ENCODE results near the gene ACTRT2. TPM values are rescaled to one million over a fixed set of nuclear protein-coding genes. Genes with fewer than 3 reads are reported as not detected.
A peak's percentile ranks its signal among the peaks of the same experiment; 100 is the strongest.

Gene ACTRT2
- total RNA-seq, 1 donor from 2014 or later: not detected

- H3K4me3 ChIP-seq: no peak overlapping the region
- peaks cover 0 to 2% of the 10 kb centered on the region in 2 donors for H3K4me1 ChIP-seq
- no peaks in the 10 kb centered on the region for H3K27me3 ChIP-seq
- DNase-seq (ENCODE audit: low spot score in 2 of 2): no peak
- no peak overlapping the region for H3K27ac ChIP-seq
- peaks cover 0 to 3% of the 10 kb centered on the region in 2 donors for H3K9me3 ChIP-seq
- H3K36me3 ChIP-seq: no peaks in the 10 kb centered on the region
- no peak for TF ChIP-seq CTCF (IDR thresholded peaks at IDR 0.05)
- intact Hi-C loops (cut with DNase I): no loop called here
Observed at GRCh38 chr1:2989185-2989584, 32.1 kb upstream of the ACTRT2 start.

DNA sequence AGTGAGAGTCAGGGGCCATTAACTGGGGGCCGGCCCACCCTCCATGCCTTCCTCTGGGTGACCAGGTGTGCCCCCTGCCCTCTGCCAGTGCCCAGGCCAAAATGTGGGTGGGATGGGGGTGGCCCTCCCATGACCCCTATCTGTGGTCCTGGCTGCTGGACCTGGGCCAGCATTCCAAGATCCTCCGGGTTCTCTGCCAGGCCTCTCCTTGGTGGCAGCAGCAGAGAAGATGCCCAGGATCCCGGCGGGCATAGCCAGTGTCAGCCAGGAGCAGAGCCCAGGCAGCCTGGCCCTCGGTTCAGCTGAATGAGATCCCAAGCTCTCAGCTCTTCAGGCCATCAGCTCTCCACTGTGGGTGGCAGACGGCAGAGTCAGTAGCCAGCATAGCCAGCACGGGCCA is 31.3 kb upstream of the ACTRT2 start:
- Histone ChIP-seq H3K36me3 (no peaks in the 10 kb centered on the region), H3K4me1 (no peaks in the 10 kb centered on the region), H3K27ac (no peak overlapping the region), H3K9me3 (peaks cover 0 to 5% of the 10 kb centered on the region in 2 donors), H3K4me3 (no peak overlapping the region), H3K27me3 (no peaks in the 10 kb centered on the region)
- peak in 1 of 2 donors; percentile 60 for DNase-seq (ENCODE audit: low spot score in 2 of 2)
- intact Hi-C loops (cut with DNase I): no loop called here
- TF ChIP-seq CTCF (IDR thresholded peaks at IDR 0.05): no peak

GRCh38 chr1:2990376-2991115 is 30.7 kb upstream of the ACTRT2 start:
- Histone ChIP-seq H3K36me3 (no peaks in the 10 kb centered on the region), H3K4me1 (no peaks in the 10 kb centered on the region), H3K9me3 (peaks cover 0 to 5% of the 10 kb centered on the region in 2 donors), H3K27ac (no peak overlapping the region), H3K27me3 (no peaks in the 10 kb centered on the region), H3K4me3 (no peak overlapping the region)
- DNase-seq (ENCODE audit: low spot score in 2 of 2): peak in 1 of 2 donors; percentile 50
- intact Hi-C loops (cut with DNase I): no loop called here
- TF ChIP-seq CTCF (IDR thresholded peaks at IDR 0.05): no peak

DNA sequence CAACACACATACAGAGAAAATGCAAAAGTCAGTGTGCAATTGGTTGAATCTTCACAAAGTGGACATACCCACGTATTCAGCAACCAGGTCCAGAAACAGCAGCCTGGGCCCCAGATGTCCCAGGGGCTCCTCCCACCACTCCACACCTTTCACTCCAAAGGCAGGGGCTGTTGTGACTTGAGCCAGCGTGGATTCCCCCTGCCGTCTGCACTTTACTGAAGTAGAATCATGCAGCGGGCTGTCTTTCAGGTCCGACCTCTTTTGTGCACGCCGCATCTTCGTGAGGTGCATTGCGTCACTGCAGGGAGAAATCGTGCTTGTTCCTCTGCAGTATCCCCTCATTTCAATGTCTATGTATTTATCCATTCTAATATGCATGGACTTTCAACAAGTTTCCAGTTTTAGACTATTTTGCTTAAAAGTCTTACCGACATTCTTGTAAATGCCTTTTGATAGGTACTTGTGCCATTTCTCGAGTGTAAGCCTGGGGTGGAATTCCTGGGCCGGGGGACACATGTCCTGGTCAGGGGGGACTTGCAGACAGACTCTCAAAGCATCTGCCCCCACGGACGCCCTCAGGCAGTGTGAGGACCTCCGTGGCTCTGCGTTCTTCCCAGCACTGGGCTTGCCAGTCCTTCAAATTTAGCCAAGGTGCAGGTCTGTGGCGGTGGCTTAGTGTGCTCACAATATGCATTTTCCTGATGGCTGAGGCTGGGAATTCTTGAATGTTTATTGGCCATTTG is 29.3 kb upstream of the ACTRT2 start:
- DNase-seq (ENCODE audit: low spot score in 2 of 2): peak in 1 of 2 donors; percentile 50
- intact Hi-C loops (cut with DNase I): no loop called here
- H3K27ac ChIP-seq: no peak overlapping the region
- H3K4me1 ChIP-seq: no peaks in the 10 kb centered on the region
- H3K36me3 ChIP-seq: no peaks in the 10 kb centered on the region
- no peaks in the 10 kb centered on the region for H3K27me3 ChIP-seq
- H3K4me3 ChIP-seq: no peak overlapping the region
- TF ChIP-seq CTCF (IDR thresholded peaks at IDR 0.05): no peak
- H3K9me3 ChIP-seq: peaks cover 0 to 5% of the 10 kb centered on the region in 2 donors

- H3K27ac ChIP-seq: peak overlapping the region; percentile 17 to 54
- intact Hi-C loops (cut with DNase I): no loop called here
- no peak for TF ChIP-seq CTCF (IDR thresholded peaks at IDR 0.05)
- peaks cover 5 to 25% of the 10 kb centered on the region in 2 donors for H3K4me1 ChIP-seq
- no peaks in the 10 kb centered on the region for H3K36me3 ChIP-seq
- peak in 1 of 2 donors; percentile 39 for DNase-seq (ENCODE audit: low spot score in 2 of 2)
- H3K4me3 ChIP-seq: no peak overlapping the region
- no peaks in the 10 kb centered on the region for H3K27me3 ChIP-seq
- H3K9me3 ChIP-seq: peaks cover 0 to 5% of the 10 kb centered on the region in 2 donors
Observed at GRCh38 chr1:2998503-2999100, 22.7 kb upstream of the ACTRT2 start.

All from ascending aorta (tissue), 2 donors.